HL-60 (cell line): ENCODE results near the gene TRPV2.
A peak's percentile ranks its signal among the peaks of the same experiment; 100 is the strongest.

Experiments used
- DNase-seq, 2 experiments: peaks; one replicate each; pipeline ENCODE4 v3.0.0-alpha.2; 2010 to 2020; ENCODE audit warnings: low read depth in 1 of 2, low spot score in 1 of 2
- H3K27ac ChIP-seq: fragments of 250-450 bp; sonication (Bioruptor Pico); replicated peaks from 2 replicates; pipeline ENCODE4 v1.5.1; 2020; ENCODE audit warnings: mild to moderate bottlenecking, moderate library complexity
- H3K27me3 ChIP-seq: fragments of 250-450 bp; sonication (Bioruptor Pico); 2 replicates; pipeline ENCODE4 v1.5.1; 2021; ENCODE audit warnings: mild to moderate bottlenecking, moderate library complexity; ENCODE audit not compliant: insufficient read depth, poor library complexity, severe bottlenecking
- H3K4me3 ChIP-seq: replicated peaks from 2 replicates; pipeline ENCODE4 v1.5.1; 2011; ENCODE audit warnings: mild to moderate bottlenecking, control low read depth, low read length; ENCODE audit not compliant: insufficient read depth
- CTCF ChIP-seq: IDR thresholded peaks from one replicate; pipeline ENCODE4 v1.5.1; 2011; ENCODE audit warnings: low read length, control low read depth, inconsistent platforms; ENCODE audit not compliant: insufficient read depth
- GABPA ChIP-seq: IDR thresholded peaks from 2 replicates; pipeline ENCODE4 v1.6.1; 2012; ENCODE audit warnings: low read depth
- POLR2AphosphoS5 ChIP-seq: IDR thresholded peaks from 2 replicates; pipeline ENCODE4 v1.6.1; 2012; ENCODE audit warnings: low read depth
- REST ChIP-seq: IDR thresholded peaks from 2 replicates; pipeline ENCODE4 v1.6.1; 2012; ENCODE audit warnings: low read depth; ENCODE audit not compliant: insufficient replicate concordance
- SPI1 ChIP-seq: IDR thresholded peaks from 2 replicates; pipeline ENCODE4 v1.6.1; 2012; ENCODE audit warnings: low read depth, mild to moderate bottlenecking, borderline replicate concordance

TRPV2 gene

GRCh38 chr17:16440901-16441629, 25.7 kb downstream of the TRPV2 start:
- Histone ChIP-seq H3K27ac (peak overlapping the region; percentile 98), H3K27me3 (no peaks in the 10 kb centered on the region), H3K4me3 (peak overlapping the region; percentile 47)
- TF ChIP-seq REST: no peak
- TF ChIP-seq POLR2AphosphoS5: no peak
- no peak for TF ChIP-seq SPI1
- no peak for TF ChIP-seq GABPA
- no peak for DNase-seq

- DNase-seq: peak in 1 of 2 experiments; percentile 86
- TF ChIP-seq GABPA (no peak), POLR2AphosphoS5 (peak; percentile 66; the same call in 1 of the 2 replicates)
- Histone ChIP-seq H3K27ac (peak overlapping the region; percentile 98), H3K27me3 (no peaks in the 10 kb centered on the region), H3K4me3 (0 out of 2 replicates have a peak overlapping the region, but pooled peaks have one; percentile 47)
Observed at GRCh38 chr17:16442141-16442540, 26.8 kb downstream of the TRPV2 start.

- DNase-seq: no peak
- Histone ChIP-seq H3K27me3 (no peaks in the 10 kb centered on the region), H3K27ac (peak overlapping the region; percentile 98), H3K4me3 (no peak overlapping the region)
- TF ChIP-seq POLR2AphosphoS5: peak; percentile 63
- TF ChIP-seq SPI1: no peak
Observed at GRCh38 chr17:16442594-16443510, 27.5 kb downstream of the TRPV2 start.

- TF ChIP-seq POLR2AphosphoS5 (peak; percentile 77), GABPA (no peak), SPI1 (no peak), CTCF (no peak), REST (no peak)
- no peak overlapping the region for H3K4me3 ChIP-seq
- H3K27ac ChIP-seq: peak overlapping the region; percentile 98
- no peaks in the 10 kb centered on the region for H3K27me3 ChIP-seq
- no peak for DNase-seq
Observed at GRCh38 chr17:16443511-16444257, 28.3 kb downstream of the TRPV2 start.
